Hematopoietic multipotent progenitor cell treated with erythropoietin and hydrocortisone succinate and interleukin-3 and kit ligand, for 17 days (in vitro differentiated cells): ENCODE results near the gene FARP1.

Experiments used
- DNase-seq: peaks from one replicate; pipeline ENCODE4 v3.0.0-alpha.2; 2015; ENCODE audit warnings: low spot score

Gene FARP1

DNA sequence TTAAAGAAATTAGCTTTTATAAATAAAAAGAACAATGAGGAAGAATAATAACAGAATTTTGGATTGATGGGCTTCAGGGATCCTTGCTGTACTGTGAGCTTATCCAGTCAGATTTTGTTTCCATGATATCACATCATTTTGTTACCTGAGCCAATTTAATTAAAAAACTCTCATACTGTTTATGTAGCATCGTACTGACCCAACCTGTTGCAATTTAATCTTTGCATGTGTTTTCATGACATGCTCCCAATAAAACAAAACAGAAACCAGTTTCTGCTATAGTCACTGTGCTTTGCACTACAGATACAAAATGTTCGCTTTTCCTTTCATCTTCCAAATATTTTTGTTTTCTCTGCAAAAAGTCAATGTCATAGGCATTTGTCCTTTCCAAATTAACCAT lies 143.9 kb downstream of the FARP1 start:
- DNase-seq, result no peak

DNA sequence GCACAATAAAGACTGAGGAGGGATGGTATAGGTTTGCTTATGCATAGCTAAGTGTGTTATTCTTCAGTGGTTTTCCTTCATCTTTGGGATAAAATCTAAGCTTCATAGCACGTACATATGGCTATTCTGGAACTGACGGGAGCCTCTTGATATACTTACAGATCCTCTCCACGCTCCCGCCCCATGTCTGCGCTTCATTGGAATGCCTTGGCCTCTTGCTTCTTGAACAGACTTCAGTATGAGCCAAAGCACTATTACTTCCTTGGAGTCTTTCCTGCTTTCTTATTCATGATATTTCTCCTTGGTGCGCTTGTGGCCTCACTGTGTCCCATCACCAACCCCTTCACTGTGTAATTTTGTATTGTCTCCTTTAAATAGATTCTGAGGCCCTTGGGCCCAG lies 145.3 kb downstream of the FARP1 start:
- no peak for DNase-seq

DNA sequence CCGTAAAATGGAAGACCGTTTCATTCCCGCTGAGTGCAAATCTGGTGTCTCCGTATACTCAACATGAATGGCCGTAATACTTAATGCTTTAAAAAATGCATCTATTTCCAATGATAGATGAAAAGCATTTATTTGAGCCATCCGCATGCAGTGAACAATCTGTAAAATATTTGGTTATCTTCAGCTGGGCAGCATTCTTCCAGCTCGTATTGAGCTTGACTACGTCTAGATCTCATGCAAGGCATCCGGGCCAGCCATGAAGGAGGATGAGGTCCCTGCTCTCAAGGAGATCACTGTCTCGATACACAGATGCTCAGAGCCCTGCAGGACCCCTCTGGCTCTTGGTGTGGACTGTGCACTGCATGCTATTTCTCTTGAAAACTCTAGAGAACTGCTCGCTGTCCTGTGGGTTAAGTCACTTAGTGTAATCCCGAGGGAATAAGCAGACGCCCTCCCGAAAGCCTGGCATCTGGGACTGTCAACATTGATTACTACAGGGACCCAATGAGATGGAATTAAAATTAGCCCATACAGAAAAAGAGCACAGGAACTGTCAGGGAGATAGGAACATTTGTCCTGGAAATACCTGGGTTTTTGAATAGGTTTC lies 146.5 kb downstream of the FARP1 start:
- no peak for DNase-seq

DNA sequence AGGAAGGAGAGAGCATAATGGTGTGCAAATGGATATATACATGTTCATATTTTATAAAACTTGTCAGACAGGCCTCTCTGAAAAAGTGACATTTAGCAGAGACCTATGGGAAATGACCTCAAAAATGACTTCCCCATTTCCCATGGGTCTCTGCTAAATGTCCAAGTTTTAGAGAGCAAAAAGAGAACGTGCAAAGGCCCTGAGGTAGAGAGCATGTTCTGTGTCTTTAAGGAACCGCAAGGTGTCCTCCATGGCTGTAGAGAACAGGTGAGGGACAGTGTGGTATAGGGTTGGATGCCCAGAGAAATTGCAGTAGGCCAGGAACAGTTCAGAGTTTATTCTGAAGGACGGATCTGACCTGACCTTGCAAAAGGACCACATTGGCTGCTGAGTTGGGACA lies 147.4 kb downstream of the FARP1 start:
- DNase-seq, result no peak

DNA sequence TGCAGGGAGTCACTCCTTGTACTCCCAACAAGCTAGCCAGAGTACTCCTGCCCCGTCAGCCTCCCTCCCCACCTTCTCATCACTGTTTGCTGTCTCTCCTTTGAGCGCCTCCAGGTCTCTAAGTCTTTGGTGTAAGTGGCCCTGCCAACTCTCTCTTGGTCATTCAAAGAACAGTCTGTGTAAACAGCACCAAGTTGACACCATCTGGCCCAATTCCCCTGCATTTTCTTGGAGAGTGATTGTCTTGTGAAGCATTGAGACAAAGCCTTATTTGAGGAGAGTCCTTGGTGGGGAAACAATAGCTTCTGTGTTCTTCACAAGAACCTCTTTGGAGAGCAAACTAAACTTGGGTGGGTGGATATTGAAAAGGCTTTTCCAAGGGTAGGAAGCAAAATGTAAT lies 148.8 kb downstream of the FARP1 start:
- no peak for DNase-seq

DNA sequence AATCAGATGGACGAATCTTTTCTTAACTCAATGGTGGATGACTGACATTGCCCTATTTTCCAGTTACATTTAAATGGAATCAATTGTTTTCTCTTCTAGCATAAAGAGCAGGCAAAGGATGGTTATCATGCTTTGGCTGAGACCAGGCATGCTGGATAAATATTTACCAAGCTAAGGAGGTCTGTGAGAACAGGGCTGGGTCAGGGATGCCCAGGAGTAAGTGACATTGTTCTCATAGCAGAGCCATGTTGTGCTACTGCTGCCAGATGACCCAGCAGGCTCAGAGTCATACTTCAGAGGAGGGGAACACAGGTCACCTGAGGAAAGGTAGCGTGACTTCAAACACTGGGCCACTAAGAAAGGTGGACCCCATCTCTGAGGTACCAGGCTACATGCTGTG lies 150.2 kb downstream of the FARP1 start:
- DNase-seq, result no peak

DNA sequence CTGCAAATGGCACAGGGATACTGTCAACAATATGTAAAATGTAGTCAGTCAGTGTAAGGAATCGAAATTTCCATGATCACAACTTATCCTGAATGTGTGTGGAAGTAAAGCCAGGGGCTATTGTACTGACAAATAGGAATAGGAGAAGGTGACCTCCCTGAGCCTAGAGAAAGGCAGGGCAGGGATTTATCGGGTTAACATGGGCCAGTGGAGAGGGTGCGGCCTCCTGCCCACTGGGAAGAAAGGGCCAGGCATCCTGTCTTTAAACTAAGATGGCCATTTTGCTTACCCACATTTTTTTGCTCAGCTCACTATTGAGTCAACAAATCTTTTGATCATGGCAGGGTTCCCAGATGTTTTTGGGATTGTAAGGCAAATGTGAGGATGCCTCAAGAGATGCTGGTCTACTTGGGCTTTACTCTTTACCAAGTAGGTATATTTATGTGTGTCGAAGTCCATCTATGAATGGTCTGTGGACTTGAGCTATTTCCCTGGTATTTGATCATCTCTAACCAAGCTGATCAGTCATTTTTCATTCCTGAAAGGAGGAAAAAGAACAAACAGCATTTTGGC lies 150.8 kb downstream of the FARP1 start:
- DNase-seq, result no peak

DNA sequence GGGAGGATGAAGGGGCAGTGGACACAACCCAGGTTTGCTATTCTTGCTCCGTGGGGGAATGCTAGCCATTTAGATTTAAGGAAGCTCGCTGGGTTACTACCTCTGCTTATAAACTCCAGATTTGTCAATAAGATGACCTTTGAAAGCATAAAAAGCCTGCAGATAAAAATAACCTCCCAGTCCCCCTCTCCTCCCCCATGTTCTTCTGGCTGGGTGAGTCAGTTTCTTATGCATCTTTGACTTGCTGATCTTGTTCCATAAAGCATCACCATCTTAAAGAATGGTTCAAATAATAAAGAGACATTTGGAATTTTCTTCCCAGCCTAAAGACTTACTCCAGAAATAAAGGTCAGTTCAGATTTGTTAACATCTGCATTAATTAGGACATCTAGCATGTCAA lies 152.5 kb downstream of the FARP1 start:
- no peak for DNase-seq

DNA sequence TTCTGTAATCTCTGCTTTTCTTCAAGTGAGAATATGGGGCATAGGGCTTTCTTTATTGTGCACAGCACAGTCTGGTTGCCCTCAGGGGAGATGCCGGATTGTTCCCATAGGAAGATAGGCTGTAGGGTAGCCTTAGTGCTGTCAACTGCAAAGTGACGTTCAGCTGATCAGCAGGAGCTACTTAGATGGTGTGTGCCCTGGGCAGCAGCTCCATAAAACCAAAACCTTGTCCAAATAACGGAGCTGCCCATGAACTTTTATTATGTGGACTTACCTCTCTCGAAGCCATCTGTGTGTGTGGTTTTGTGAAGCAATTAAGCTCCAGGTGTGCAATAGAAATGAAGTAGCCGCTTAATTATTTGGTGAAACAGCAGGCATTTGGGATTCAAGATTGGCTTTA lies 154.2 kb downstream of the FARP1 start:
- DNase-seq, result no peak

DNA sequence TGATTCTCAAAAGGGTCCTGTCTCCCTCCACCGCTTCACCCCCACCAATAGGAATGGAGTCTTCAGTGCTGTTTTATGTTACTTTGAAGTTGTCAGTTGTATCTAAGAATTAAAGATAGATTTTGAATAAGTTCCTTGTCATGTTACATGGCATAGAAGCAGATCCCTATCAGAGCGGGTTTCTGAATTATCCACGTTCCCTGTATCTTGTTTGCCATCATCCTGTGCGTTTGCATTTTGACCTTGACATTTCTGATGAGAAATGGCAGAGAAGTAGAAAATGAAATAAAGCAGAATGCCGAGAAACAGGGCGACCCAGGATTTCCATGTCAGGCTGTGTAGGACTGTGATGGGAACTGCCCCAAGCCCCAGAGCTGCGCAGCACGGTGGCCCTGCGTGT lies 154.9 kb downstream of the FARP1 start:
- no peak for DNase-seq

DNA sequence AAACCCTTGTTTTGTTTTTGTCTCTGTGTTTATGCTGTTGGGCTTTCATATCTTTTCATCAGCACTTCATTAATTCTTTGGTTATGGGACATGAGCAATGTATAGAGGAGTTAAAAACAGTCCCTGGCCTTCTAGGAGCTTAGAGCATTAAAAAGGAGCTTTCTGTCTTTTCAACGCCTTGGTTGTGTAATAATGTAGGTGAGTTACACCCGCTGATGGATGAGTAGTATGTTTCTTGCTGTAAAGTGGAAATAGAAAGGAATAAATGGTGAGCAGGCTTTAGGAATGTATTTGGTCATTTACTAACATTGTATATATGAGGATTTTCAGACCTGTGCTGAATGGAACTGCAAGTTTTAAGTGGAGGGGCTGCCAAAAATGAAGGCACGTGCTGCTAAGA lies 155.7 kb downstream of the FARP1 start:
- DNase-seq, result no peak

DNA sequence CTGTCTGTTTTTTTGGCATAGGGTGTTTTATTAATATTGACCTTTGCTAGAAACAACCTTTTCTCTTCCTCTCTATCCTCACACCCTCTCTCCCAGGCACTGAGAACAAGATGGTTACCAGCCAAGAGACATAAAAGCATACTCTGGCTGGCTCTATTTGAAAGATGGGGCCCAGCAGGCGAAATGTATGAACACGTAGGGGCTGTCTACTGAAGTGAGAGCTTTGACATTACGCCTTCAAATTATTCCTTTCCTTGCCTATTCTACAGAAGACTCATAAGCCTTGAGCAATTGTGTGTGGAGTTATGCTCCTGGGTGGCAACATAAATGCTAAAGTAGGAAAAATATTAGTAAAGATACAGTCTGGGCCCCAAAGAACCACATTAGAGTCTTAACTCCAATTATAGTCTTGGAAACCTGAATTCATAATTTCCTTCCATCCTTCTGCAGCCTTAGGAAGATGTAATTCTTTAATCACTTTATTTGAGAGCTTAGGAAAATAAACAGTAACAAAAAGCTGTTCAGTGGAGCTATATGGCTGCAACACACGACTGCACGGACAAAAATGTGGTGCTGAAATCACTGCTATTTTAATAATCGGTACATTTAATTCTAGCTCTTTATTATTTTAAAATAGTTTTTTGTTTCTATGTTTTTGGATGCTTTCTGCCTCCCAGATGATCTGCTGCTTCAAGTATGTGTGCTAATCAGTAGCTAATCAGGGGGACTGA lies 156.5 kb downstream of the FARP1 start:
- DNase-seq, result no peak

DNA sequence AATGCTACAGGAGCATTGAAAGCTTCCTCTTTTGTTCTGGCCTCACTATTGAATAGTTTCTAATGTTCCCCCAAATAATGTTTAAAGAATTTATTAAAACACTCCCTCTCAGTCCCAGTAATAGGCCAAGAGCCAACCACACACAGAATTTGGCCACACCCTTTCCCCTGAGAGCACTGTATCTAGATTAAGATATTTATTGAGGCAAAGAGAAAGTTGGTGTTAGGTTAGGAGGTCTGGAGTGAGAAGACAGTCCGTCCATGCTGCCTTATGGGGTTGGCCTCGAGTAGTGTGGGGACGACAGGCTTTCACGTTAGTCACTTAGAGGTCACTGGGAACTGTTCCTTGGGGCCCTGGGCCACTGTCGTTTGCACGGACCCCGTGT lies 157.1 kb downstream of the FARP1 start:
- DNase-seq, result no peak

DNA sequence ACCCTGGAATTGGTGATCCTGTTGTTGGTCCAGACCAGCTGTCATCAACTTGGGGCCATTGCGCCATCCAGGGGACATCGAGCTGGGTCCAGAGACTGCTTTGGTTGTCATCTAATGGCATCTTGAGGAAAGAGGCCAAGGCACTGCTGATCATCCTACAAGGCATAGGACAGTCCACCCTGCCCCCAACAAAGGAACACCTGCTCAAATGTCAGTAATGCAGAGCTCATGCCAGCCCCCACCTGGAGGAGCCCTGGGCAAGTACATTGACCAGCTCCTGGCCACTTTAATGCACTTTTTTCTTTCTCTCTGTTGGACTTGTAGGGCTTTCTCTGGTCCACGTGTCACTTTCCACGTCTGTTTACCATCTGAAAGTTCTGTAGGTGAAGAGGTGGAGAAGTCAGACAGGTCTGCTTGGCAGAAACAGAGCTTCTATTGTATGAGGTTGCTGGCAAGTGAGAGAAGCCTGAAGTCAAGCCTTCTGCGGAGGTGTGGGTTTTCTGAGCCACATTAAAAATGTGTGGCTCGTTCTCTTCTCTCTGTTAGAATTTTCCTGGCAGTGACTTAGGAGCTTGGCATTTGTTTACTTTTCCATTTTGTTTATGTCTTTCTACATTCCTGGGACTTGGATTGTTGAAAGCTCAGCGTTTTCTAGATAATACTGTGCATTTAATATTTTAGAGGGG lies 158.2 kb downstream of the FARP1 start:
- no peak for DNase-seq

DNA sequence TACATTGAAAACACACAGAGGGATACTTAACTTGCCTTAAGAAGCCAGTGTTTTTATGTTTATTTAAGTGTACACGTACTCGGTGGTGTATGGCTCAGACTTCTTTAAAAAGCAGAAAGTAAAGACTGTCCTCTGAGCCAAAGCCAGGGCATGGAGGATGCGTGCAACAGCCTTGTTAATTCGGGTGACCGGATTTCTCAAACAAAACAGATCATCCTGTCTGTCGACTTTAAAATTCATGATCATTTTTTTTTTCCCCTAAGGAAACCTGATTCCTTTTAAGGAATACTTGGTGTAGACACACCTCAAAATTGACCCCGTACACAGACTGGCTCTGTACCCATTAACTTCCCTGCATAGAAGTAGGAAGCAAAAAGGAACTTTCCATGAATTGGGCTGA lies 158.8 kb downstream of the FARP1 start:
- DNase-seq, result no peak

DNA sequence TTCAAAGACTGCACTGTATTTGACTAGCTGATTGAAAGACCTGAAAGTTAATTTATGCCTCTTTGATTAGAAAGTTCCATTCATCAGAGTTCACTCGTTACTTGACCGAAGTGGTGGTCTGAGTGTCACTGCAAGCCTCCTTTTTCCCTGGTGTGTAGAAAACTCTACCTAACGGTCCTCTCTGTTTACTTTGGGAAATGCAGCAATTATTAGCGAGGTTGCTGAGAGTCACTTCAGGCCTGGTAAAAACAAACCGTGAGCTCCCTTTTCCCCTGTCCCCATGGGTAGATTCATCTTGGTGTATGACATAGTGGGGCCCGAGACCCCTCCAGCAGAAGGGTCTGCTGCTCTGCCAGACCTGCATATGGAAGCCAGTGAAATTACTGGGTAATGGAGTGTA lies 161.0 kb downstream of the FARP1 start:
- no peak for DNase-seq

DNA sequence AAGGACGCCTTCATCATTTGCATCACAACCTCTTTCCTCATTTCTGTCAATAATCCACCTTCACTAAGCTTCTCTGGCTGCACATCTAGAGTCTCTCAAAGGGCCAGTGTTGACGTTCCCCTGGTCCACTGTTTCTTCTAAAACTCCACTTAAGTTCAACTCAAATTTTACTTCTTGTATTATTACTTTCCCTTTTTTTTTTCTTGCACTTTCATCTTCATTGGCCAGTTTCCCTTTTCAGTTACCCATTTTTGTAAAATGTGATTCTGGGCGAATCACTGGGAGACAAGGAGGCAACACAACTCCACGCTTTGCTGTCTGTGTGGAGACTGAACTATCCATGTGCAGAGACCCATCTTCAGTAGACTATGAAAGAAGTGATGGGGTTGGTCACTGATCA lies 162.8 kb downstream of the FARP1 start:
- no peak for DNase-seq

DNA sequence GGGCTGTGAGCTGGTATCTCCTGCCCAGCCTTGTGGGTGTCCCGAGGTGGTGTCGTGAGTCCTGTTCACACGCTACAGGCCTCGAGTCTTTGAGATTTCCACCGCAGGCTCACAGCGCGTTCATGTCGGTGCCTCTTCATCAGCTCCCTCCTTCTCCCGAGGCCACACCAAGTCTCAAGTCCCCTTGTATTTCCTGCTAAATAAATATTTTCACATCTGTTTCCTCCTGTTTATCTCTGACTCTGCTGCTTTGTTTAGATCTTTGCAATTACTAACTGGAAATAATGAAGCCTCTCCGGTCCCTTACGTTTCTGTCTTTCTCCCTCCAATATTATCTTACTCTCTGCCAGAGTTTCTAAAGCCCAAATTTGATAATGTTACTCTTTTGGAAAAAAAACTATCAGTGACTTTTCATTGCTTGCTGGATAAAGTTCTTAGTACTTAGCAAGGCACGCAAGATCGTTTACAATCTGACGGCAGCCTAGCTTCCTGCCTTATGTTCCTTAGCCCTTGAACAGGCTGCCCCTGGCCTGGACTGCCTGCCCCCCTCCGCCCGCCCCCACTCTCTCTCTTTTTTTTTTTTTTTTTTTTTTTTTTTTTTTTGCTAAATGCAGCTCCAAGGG lies 164.7 kb downstream of the FARP1 start:
- DNase-seq, result no peak

DNA sequence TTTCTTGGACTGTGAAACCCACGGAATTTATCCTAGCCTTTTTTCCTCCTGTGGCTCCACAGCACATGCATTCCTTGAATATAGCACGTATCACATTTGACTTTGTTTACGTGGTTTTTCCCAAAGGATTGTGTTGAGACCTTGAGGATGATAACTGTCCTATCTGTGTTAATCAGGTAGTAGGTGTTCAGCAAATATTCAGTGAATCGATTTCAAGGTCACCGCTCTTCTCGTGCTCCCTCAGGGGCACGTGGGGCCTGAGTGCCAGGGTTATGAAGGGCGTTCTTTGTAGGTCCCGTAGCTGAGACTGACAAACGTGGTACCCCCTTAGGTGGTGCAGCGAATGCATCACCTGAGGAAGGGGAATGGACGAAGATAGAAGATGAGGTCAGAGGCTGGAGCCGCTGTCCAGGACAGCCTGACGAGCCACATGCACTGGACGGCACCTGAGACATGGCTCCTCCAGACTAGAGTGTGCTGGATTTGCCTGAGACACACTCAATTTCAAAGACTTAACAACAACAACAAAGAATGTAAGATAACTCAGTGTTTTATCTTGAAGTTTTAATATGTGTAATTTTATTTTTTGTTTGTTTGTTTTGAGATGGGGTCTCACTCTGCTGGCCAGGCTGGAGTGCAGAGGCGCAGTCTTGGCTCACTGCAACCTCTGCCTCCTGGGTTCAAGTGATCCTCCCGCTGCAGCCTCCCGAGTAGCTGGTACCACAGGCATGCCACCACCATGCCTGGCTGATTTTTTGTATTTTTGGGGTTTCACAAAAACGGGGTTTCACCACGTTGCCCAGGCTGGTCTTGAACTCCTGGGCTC lies 165.4 kb downstream of the FARP1 start:
- DNase-seq, result no peak

DNA sequence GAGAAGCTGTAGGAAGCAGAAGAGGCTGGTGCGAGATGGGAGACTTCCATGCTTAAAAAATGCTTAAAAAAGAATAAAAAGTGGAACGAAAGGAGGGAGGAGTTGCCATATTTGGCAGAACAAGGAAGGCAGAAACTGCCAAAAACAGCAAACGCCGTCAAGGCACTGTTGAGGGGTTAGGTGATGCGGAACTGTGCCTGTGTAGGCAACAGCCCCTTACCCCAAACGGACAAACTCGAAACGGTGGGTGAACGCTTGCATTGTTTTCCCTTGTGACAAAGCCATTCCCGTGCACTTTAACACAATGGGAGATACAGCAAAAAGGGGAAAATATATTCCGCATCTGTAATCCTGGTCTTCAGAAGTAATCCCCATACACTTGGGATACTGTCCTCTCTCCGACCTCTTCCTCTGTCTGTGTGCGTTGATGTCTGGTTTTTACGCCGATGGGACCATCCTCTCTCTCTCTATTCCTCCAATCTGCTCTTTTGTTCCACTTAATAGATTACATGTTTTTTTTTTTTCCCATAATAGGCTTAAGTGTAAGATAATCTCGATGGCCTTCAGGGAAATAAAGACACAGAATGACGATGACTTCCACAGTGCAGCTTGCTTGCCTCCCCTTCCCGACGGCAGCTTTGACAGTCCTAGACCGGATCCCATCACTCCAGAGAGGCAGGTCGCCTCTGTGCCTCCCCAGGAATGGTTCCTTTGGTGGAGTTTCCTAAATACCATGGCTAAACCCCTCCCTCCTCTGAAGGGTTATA lies 166.9 kb downstream of the FARP1 start:
- DNase-seq, result no peak
